Right ventricle myocardium superior (tissue), 1 donor: ENCODE data around the gene COMMD1. TPM values are rescaled to one million over a fixed set of nuclear protein-coding genes. Genes with fewer than 3 reads are reported as not detected.
"Not testable (repeated sequence)": the region's sequence is repeated elsewhere in the genome, so short reads cannot be mapped to it uniquely, and the experiment has no call there.

Source experiments
- ATAC-seq: fragments of 200-7000 bp; cut with Tn5 transposase; one replicate; pipeline ENCODE4 v1.9.1; 2020; ENCODE audit warnings: mild to moderate bottlenecking; ENCODE audit not compliant: poor library complexity
- DNase-seq: peaks from one replicate; pipeline ENCODE4 v3.0.0-alpha.2; 2020
- intact Hi-C: fragments of 100-400 bp; cut with DNase I; formaldehyde crosslinking; loops from one replicate; pipeline ENCODE4 v1.11.2; 2022
- total RNA-seq: library from RNA; stranded (reverse); fragmentation: NEBNext Ultra II Directional; extraction: Animal tissue kit (Norgen Biotek cat#: 25700); gene quantifications from one replicate; pipeline ENCODE4 v1.2.1, GENCODE V29; 2021
- donor health status: DM: no; HTN: yes; CAD: no; lungs with severe emphysema.

COMMD1 gene
- total RNA-seq, 1 donor from 2014 or later: 60.8 TPM

DNA sequence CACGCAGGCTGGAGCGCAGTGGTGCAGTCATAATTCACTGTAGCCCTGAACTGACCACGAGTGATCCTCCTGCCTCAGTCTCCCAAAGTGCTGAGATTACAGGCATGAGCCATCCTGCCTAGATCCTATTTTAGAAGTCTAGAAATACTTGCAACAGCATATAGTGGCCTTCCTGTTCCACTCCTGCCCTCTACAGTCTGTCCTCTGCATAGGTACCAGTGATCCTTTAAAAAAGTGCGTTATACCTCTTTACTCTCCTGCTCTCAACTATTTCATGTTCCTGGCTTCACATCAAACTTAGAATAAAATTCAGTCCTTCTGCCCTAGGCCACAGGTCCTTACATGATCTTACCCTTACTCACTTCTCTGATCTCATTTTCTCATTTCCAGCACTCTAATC is 6.0 kb downstream of the COMMD1 start:
- ATAC-seq: peak; percentile 63
- DNase-seq: no peak
- intact Hi-C loops: no loop called here

GRCh38 chr2:61914794-61915193 is 9.3 kb downstream of the COMMD1 start:
- intact Hi-C loops: loop anchor here (5.0 kb wide), 2 partner anchors 73 to 498 kb away; no protein-coding TSS in a partner anchor
- ATAC-seq, DNase-seq: not testable (repeated sequence)

DNA sequence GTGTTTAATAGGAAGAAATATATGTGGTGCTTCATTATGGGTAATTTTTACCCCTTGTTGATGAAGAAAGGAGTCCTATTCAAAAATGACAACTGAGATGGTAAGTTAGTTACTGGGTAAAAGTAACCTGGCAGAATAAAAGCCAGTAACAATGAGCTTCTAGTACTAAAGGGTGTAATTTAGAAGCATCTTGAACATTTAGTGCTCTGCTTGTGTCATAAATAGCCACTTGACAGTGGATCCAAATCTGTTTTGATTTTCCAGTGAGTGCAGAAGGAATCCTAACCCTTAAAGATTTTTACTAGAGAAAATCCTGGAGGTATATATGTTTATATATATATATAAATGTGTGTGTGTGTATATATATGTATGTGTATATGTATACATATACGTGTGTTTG is 15.1 kb downstream of the COMMD1 start:
- DNase-seq (no peak), ATAC-seq (peak; percentile 48)
- intact Hi-C loops: loop anchor here (10.0 kb wide), 1 partner anchor 284 kb away; no protein-coding TSS in a partner anchor

- intact Hi-C loops: loop anchor here (10.0 kb wide), 1 partner anchor 282 kb away; no protein-coding TSS in a partner anchor
- no peak for ATAC-seq
- DNase-seq: no peak
These were observed 17.2 kb downstream of the COMMD1 start for GRCh38 chr2:61922714-61923113.

DNA sequence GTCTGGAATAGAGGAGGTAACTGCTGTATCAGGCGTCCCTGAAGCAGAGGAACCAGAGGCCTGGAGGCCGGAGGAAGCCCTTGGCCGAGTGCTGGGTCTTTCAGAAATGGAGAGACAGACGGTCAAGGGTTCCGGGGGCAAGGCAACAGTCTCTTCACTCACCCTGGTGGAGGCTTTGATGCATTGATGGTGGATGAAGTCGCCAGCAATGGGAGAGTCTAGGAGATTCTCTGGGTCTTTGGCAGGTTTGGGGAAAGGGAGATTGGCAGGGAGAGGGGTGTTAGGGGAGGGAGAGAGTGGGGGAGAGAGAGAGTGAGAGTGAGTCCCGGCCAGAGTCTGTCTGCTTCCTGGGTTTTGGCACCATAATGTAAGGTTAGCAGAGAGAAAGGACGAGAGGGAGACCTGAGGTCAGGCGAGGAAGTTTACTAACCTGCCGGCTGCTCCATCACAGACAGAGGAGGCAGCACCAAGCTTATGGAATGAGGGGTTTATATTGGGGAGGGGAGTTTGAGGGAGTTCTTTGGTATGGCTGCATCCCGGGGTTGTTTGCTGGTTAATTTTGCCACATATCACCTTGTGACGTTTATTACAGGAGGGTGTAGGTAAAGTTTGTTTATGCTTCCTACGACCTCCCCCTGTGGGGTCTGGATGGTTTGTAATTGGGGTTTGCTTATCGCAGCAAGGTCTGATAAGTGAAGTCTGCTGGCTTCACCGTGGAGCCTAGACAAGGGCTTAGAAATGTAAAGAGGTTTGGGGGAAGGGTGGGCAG is 19.6 kb downstream of the COMMD1 start:
- no peak for DNase-seq
- intact Hi-C loops: loop anchor here (10.0 kb wide), 1 partner anchor 280 kb away; no protein-coding TSS in a partner anchor
- no peak for ATAC-seq

GRCh38 chr2:61926531-61927477 is 21.3 kb downstream of the COMMD1 start:
- DNase-seq (no peak), ATAC-seq (no peak)
- intact Hi-C loops: loop anchor here (10.0 kb wide), 1 partner anchor 278 kb away; no protein-coding TSS in a partner anchor

GRCh38 chr2:61928826-61929461 is 23.5 kb downstream of the COMMD1 start:
- peak; percentile 52 for ATAC-seq
- no peak for DNase-seq
- intact Hi-C loops: loop anchor here (10.0 kb wide), 1 partner anchor 276 kb away; no protein-coding TSS in a partner anchor

- ATAC-seq (no peak), DNase-seq (no peak)
- intact Hi-C loops: no loop called here
These were observed 31.6 kb downstream of the COMMD1 start for GRCh38 chr2:61937098-61937497.

DNA sequence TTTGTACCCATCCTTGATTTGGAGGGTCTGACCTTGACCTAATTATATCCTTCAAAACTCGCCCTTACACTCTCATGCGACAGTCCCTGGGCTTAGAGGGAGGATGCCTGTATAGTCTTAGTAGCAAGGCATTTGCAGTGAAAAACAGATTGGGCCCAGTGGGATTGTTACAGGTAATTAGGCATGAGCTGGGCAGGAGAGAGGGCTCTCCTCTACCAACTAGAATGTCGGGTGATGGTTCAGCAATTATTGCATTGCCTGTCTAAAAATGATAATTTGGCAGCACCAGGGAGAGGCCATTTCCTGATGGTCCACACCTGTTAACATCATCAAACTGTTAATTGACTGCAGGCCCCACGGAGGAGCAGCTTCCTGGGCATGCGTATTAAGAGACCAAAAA is 32.4 kb downstream of the COMMD1 start:
- intact Hi-C loops: no loop called here
- no peak for ATAC-seq
- DNase-seq: no peak

GRCh38 chr2:61938511-61938910 is 33.0 kb downstream of the COMMD1 start:
- DNase-seq: no peak
- intact Hi-C loops: no loop called here
- peak; percentile 52 for ATAC-seq

DNA sequence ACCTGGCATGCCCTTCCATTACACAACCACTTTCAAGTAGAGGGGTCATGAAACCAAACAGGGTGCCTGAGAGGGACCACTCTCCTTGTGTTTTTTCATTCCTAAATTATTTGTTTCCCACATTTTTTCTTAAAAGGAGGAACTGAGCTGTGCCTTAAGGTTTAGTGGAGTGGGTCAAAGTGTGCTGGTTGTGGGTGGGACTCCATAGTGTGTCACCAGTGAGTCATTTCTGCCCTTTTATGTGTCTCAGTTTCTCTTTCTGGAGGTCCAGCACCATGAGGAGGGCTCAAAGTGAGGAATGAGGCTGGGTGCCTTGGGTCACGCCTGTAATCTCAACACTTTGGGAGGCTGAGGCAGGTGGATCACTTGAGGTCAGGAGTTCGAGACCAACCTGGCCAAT is 37.8 kb downstream of the COMMD1 start:
- intact Hi-C loops: no loop called here
- DNase-seq (no peak), ATAC-seq (no peak)

GRCh38 chr2:61946666-61947065 is 41.2 kb downstream of the COMMD1 start:
- intact Hi-C loops: no loop called here
- ATAC-seq: peak; percentile 23

DNA sequence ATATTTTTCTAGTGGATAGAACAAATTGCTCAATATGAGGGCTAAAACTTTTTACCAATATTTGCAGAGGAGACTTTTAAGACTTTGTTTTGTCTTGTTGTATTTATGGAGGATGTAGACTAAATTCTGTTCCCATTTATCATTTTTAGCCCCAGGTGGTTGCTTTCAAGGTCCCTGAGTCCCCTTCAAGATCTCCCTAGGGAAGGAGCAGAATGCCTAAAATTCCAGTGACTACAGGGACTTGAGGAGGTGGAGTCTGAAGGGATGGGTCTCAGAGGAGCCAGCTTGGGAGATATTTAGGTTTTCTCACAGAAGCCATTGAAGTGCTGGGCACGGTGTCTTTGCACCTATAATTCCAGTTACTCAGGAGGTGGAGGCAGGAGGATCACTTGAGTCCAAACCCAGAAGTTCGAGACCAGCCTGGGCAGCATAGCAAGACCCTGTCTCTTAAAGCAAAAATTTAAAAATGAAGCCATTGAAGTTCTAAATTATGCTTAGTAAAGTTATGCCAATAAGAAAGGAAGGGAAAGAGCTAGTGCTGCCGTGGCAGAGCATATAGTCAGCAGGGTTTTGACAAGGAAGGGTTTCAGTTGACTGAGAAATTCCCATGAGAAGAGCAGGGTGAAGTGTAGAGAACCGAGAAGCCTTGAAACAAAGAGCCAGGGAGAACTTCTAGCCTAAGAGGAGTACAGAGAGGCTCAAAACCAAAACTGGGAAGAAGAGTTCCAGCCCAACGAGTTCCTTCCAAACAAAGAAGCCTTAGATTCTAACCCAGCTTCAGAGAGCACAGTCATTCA is 43.4 kb downstream of the COMMD1 start:
- ATAC-seq: no peak
- intact Hi-C loops: no loop called here
- DNase-seq: no peak

More at GRCh38 chr2:61946666-61947065, 41.2 kb downstream of the COMMD1 start:
- no peak for DNase-seq

- ATAC-seq (no peak), DNase-seq (no peak)
- intact Hi-C loops: no loop called here
These were observed 43.9 kb downstream of the COMMD1 start for GRCh38 chr2:61949458-61949713.

DNA sequence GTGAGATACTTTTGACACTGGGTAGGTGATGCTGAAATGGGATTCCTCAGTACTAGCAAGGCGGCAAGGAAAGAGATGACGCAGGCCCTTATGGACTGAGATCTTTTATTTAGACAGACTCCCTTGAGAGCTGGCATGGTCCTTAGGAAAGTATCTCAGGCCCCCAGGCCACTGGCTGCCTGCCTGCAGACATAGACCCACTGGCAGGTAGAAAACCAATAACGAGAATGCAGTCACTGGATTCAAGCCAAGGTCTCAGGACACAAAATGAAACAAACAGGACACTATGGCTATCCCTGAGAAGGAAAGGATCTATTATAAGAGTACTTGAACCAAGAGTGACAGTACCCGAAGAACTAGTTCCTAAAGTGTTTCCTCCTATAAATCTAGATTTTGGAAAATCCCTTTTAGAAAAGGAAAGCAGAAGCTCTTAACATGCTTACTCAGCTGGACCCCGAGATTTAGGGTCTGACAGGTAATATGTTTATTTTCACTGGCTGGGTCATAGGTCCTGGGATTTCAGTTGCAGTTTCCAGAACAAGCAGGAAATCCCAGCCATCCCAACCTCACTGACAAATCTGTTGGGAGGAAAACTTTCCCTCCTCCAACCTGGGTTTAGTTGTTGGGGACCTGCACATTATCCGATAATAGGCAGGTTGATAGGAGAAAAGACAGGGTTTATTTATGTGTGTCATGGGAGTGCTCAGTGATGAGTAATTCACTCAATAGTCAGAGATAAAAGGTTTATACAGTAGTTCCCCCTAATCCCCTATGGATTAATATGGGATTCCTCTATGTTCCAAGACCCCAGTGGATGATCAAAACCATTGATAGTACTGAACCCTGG is 44.5 kb downstream of the COMMD1 start:
- peak; percentile 52 for ATAC-seq
- no peak for DNase-seq
- intact Hi-C loops: no loop called here

GRCh38 chr2:61950571-61951315 is 45.3 kb downstream of the COMMD1 start:
- no peak for DNase-seq
- intact Hi-C loops: no loop called here
- no peak for ATAC-seq

DNA sequence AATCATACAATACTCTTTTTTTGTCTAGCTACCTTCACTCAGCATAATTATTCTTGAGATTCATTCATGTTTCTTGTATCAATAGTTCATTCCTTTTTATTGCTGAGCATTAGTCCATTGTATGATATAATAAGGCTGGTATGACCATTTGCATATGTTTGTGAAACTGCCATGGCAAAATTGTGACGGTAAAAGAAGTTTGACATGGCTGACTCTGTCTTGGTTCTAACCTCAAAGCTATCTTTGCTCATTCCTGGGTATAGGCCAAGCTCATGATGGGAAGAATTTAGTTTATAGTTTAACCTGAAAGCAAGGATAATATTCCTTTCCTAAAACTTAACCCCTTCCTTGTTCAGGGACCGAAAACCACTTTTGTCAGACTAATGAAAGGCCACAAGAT is 46.4 kb downstream of the COMMD1 start:
- DNase-seq (no peak), ATAC-seq (no peak)
- intact Hi-C loops: no loop called here
